Measurements from ENCODE around the gene RAB9A.

RAB9A gene

GRCh38 chrX:13732246-13733067 is 43.5 kb downstream of the RAB9A start:
- ChIA-PET CTCF (no interaction called here), POLR2A (no interaction called here)
- DNase-seq (ENCODE audit: low read depth, low spot score): no peak
- no peak overlapping the region for H3K4me3 ChIP-seq (ENCODE audit: low read depth, low read length)
- TF ChIP-seq, protein P1, sequence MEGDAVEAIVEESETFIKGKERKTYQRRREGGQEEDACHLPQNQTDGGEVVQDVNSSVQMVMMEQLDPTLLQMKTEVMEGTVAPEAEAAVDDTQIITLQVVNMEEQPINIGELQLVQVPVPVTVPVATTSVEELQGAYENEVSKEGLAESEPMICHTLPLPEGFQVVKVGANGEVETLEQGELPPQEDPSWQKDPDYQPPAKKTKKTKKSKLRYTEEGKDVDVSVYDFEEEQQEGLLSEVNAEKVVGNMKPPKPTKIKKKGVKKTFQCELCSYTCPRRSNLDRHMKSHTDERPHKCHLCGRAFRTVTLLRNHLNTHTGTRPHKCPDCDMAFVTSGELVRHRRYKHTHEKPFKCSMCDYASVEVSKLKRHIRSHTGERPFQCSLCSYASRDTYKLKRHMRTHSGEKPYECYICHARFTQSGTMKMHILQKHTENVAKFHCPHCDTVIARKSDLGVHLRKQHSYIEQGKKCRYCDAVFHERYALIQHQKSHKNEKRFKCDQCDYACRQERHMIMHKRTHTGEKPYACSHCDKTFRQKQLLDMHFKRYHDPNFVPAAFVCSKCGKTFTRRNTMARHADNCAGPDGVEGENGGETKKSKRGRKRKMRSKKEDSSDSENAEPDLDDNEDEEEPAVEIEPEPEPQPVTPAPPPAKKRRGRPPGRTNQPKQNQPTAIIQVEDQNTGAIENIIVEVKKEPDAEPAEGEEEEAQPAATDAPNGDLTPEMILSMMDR (IDR thresholded peaks at IDR 0.05; ENCODE audit: insufficient read depth, low read length, missing control alignments): no peak

DNA sequence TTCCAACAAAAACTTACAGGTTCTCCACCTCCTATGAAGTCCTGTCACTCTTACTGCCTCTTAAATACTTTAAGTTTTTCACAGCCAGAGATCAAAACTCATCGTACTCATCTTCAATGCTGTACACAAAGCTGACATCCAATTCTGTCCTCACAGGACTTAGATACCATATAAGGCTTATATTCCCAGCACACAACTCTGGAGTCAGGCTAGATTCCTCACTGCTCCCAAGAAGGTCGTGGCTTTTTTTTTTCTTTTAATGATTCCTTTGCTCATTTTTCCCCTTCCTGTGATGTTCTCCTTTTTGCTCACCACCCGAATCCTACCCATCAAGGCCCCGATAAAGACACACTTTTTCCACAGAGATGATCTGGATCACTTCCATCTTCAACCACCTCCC is 44.6 kb downstream of the RAB9A start:
- TF ChIP-seq, protein P1 (IDR thresholded peaks at IDR 0.05; ENCODE audit: insufficient read depth, low read length, missing control alignments): no peak
- CTCF ChIA-PET: interaction anchor here (1.0 to 1.4 kb wide), 3 partner anchors 79 to 227 kb away, joined by 3 to 6 read pairs (median 3); no protein-coding TSS in a partner anchor
- POLR2A ChIA-PET: interaction anchor here (1.8 kb wide), 1 partner anchor 64 kb away, joined by 4 read pairs; no protein-coding TSS in a partner anchor
- DNase-seq (ENCODE audit: low read depth, low spot score): no peak
- H3K4me3 ChIP-seq (ENCODE audit: low read depth, low read length): peak overlapping the region; percentile 76

- ChIA-PET POLR2A (interaction anchor here (0.7 to 1.8 kb wide), 5 partner anchors 9 to 295 kb away, joined by 3 to 5 read pairs (median 4); partner anchors contain the start of gene GEMIN8), CTCF (interaction anchor here (0.7 to 5.2 kb wide), 7 partner anchors 8 to 228 kb away, joined by 3 to 30 read pairs (median 3); no protein-coding TSS in a partner anchor)
- peak within 1 kb of the TSS; percentile 76 for H3K4me3 ChIP-seq (ENCODE audit: low read depth, low read length)
- TF ChIP-seq, protein P1 (IDR thresholded peaks at IDR 0.05; ENCODE audit: insufficient read depth, low read length, missing control alignments): no peak
- DNase-seq (ENCODE audit: low read depth, low spot score): peak; percentile 67
These were observed 45.6 kb downstream of the RAB9A start, which contains the start of the genes OFD1 and TRAPPC2 for GRCh38 chrX:13734278-13735172. OFD1 (plus strand) TSS chrX:13734748; CDS start chrX:13735072, 324 bp downstream. TRAPPC2 (minus strand) TSS chrX:13734620; CDS start chrX:13719963, 14,657 bp downstream.

DNA sequence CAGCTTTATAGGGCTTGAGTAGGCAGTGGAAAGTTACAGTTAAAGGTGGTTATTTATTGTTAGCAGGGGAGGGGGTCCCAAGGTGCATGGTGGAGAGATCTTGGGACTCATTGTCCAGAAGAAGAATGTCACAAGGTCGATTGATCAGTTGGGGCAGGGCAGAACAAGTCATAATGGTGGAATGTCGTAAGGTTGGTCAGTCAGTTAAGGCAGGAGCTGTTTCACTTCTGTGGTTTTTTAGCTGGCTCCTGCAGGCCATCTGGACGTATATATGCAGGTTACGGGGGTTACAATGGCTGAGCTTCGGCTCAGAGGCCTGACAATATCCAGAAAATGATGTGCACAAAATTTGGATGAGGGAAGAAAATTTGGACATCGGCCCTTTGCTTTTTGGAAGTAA is 52.8 kb downstream of the RAB9A start:
- H3K4me3 ChIP-seq (ENCODE audit: low read depth, low read length): no peak overlapping the region
- TF ChIP-seq, protein P1 (IDR thresholded peaks at IDR 0.05; ENCODE audit: insufficient read depth, low read length, missing control alignments): no peak
- ChIA-PET POLR2A (no interaction called here), CTCF (interaction anchor here (1.1 kb wide), 1 partner anchor 82 kb away, joined by 4 read pairs; no protein-coding TSS in a partner anchor)
- DNase-seq (ENCODE audit: low read depth, low spot score): no peak

- CTCF ChIA-PET: interaction anchor here (0.8 to 1.1 kb wide), 4 partner anchors 8 to 297 kb away, joined by 3 to 4 read pairs (median 4); partner anchors contain the start of genes OFD1 and TRAPPC2
These were observed 53.7 kb downstream of the RAB9A start for GRCh38 chrX:13742397-13743176.

More at GRCh38 chrX:13742397-13743176, 53.7 kb downstream of the RAB9A start:
- TF ChIP-seq, protein P1 (IDR thresholded peaks at IDR 0.05; ENCODE audit: insufficient read depth, low read length, missing control alignments): no peak
- DNase-seq (ENCODE audit: low read depth, low spot score): no peak
- H3K4me3 ChIP-seq (ENCODE audit: low read depth, low read length): no peak overlapping the region
- POLR2A ChIA-PET: no interaction called here

All from AG04449 (cell line).